ENCODE data around the gene KIF11. TPM values are rescaled to one million over a fixed set of nuclear protein-coding genes. Genes with fewer than 3 reads are reported as not detected.

The KIF11 gene
- total RNA-seq, 1 donor from 2014 or later, result 2.5 TPM

- Mint-ChIP-seq H3K36me3 (ENCODE audit: low read depth) (peaks cover 48% of the 10 kb centered on the region), H3K4me1 (peaks cover 78% of the 10 kb centered on the region), H3K27ac (peak overlapping the region; percentile 90), H3K27me3 (no peaks in the 10 kb centered on the region), H3K4me3 (no peak overlapping the region), H3K9me3 (no peaks in the 10 kb centered on the region)
- CTCF ChIA-PET, result no interaction called here
- intact Hi-C loops (cut with micrococcal nuclease), result no loop called here
- TF ChIP-seq, protein P1, sequence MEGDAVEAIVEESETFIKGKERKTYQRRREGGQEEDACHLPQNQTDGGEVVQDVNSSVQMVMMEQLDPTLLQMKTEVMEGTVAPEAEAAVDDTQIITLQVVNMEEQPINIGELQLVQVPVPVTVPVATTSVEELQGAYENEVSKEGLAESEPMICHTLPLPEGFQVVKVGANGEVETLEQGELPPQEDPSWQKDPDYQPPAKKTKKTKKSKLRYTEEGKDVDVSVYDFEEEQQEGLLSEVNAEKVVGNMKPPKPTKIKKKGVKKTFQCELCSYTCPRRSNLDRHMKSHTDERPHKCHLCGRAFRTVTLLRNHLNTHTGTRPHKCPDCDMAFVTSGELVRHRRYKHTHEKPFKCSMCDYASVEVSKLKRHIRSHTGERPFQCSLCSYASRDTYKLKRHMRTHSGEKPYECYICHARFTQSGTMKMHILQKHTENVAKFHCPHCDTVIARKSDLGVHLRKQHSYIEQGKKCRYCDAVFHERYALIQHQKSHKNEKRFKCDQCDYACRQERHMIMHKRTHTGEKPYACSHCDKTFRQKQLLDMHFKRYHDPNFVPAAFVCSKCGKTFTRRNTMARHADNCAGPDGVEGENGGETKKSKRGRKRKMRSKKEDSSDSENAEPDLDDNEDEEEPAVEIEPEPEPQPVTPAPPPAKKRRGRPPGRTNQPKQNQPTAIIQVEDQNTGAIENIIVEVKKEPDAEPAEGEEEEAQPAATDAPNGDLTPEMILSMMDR (IDR thresholded peaks at IDR 0.05), result no peak
- DNase-seq (no peak), ATAC-seq (ENCODE audit: low read depth) (no peak)
- POLR2A ChIA-PET, result interaction anchor here (0.6 to 7.5 kb wide), 3 partner anchors 16 to 48 kb away, joined by 3 to 105 read pairs (median 3); no protein-coding TSS in a partner anchor
These were observed 103.0 kb downstream of the KIF11 start for GRCh38 chr10:92695679-92696605.

DNA sequence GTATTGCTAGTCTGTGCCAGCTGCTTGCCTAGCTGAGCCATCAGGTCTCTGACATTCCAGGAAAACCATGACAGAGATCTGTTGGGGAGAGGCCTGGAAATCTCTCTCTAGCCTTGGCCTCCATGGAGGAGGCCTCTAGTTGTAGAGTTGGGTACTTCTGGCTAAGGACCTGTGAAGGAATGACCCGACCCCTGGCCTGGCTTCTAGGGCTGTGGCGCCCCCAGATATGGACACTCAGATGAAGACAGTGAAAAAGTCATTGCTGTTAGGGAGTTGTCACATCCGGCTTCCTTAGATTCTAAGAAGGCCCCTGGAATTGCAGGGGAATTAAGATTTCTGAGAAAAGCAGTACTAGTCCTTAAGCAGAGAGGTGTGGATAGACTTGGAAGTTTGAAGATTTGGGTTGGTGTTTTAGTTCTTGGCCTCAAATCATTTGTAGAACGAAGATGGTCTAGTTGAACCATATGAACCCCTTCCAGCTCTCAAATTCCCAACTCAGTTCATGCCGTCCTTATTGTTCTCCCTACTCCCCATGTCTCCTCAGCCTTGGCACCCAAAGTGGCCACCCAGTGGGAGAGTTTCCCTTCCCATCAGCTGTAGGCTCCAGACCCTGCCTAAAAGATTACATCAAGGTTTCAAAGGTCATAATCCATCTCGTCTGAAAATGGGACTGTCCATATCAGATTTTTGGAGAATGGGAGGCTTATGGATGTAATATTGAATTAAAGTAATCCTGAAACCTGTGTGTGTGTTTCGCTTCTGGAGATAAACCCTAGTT lies 103.9 kb downstream of the KIF11 start:
- DNase-seq (no peak), ATAC-seq (ENCODE audit: low read depth) (no peak)
- Mint-ChIP-seq H3K27me3 (no peaks in the 10 kb centered on the region), H3K4me3 (no peak overlapping the region), H3K4me1 (peaks cover 82% of the 10 kb centered on the region), H3K9me3 (no peaks in the 10 kb centered on the region), H3K36me3 (ENCODE audit: low read depth) (peaks cover 41% of the 10 kb centered on the region), H3K27ac (peak overlapping the region; percentile 90)
- POLR2A ChIA-PET, result interaction anchor here (0.6 to 2.0 kb wide), 3 partner anchors 16 to 60 kb away, joined by 3 to 12 read pairs (median 3); no protein-coding TSS in a partner anchor
- intact Hi-C loops (cut with micrococcal nuclease), result no loop called here
- CTCF ChIA-PET, result no interaction called here
- TF ChIP-seq, protein P1 (IDR thresholded peaks at IDR 0.05), result no peak

- TF ChIP-seq, protein P1 (IDR thresholded peaks at IDR 0.05), result no peak
- ATAC-seq (ENCODE audit: low read depth) (no peak), DNase-seq (no peak)
- no peaks in the 10 kb centered on the region for H3K27me3 Mint-ChIP-seq
- H3K27ac Mint-ChIP-seq, result peak overlapping the region; percentile 90
- peaks cover 32% of the 10 kb centered on the region for H3K36me3 Mint-ChIP-seq (ENCODE audit: low read depth)
- ChIA-PET CTCF (interaction anchor here (0.8 kb wide), 1 partner anchor 44 kb away, joined by 3 read pairs; no protein-coding TSS in a partner anchor), POLR2A (interaction anchor here (0.6 to 6.3 kb wide), 11 partner anchors 7 to 151 kb away, joined by 3 to 83 read pairs (median 6); partner anchors contain the start of genes EXOC6 and HHEX)
- peak overlapping the region; percentile 77 for H3K4me3 Mint-ChIP-seq
- H3K4me1 Mint-ChIP-seq, result peaks cover 81% of the 10 kb centered on the region
- intact Hi-C loops (cut with micrococcal nuclease), result loop anchor here (1.0 to 2.0 kb wide), 3 partner anchors 44 to 105 kb away; partner anchors contain the start of gene KIF11
- H3K9me3 Mint-ChIP-seq, result no peaks in the 10 kb centered on the region
These were observed 105.0 kb downstream of the KIF11 start for GRCh38 chr10:92697663-92698511.

DNA sequence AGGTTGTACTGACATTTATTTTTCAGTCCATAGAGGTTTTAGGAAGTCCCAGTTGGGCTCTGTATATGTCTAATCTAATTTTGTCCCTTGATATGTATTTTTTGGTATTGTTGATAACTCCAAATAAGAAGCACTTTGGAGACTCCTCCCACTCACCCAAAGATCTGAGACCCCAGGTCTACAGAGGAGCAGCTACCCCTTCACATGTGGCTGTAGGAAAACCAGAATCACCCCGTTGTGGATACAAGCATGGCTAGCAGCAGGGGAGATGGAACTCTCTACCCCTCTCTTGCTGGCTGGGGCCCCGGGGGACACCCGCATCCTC lies 106.2 kb downstream of the KIF11 start:
- intact Hi-C loops (cut with micrococcal nuclease), result loop anchor here (1.0 to 2.0 kb wide), 3 partner anchors 8 to 106 kb away; partner anchors contain the start of gene KIF11
- ATAC-seq (ENCODE audit: low read depth), result no peak
- Mint-ChIP-seq H3K27ac (peak overlapping the region; percentile 85), H3K9me3 (no peaks in the 10 kb centered on the region), H3K4me1 (peaks cover 77% of the 10 kb centered on the region), H3K4me3 (peak overlapping the region; percentile 88), H3K36me3 (ENCODE audit: low read depth) (peaks cover 24% of the 10 kb centered on the region), H3K27me3 (no peaks in the 10 kb centered on the region)
- TF ChIP-seq, protein P1 (IDR thresholded peaks at IDR 0.05), result no peak
- ChIA-PET CTCF (interaction anchor here (1.0 kb wide), 1 partner anchor 8 kb away, joined by 3 read pairs; no protein-coding TSS in a partner anchor), POLR2A (interaction anchor here (0.6 to 6.3 kb wide), 19 partner anchors 8 to 1637 kb away, joined by 3 to 83 read pairs (median 7); partner anchors contain the start of genes EXOC6, HHEX and IDE)
- no peak for DNase-seq
